ENCODE data around the gene PRR23E.

DNA sequence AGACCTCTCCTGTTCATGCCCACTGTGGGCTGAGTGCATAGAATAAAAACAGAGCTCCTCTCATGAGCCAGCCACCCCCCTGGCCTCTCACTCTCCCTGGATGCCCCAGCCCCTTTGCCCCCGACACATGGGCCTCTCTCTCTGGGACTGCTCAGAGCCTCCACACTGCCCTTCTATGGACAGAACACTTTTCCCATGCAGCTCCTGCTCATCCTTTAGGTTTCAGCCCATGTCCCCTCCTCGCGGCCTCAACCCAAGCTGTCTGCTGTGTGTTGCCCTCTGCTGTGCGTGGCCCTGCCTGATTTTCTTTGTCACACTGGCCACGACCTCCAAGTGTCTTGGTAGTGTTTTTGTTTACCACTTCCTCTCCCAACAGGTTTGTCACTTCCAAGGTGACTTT, 20.7 kb upstream of the PRR23E start:
- TF ChIP-seq ZNF423 (tag by site-specific recombination; IDR thresholded peaks at IDR 0.05) (no peak), ZNF776 (tag by site-specific recombination; IDR thresholded peaks at IDR 0.05; ENCODE audit: borderline replicate concordance) (no peak), ZNF335 (tag by site-specific recombination; conservative IDR thresholded peaks at IDR 0.05) (no peak), ZBTB7A (tag by site-specific recombination; IDR thresholded peaks at IDR 0.05; ENCODE audit: low read depth) (no peak), ZNF274 (IDR thresholded peaks at IDR 0.05; ENCODE audit: low read length) (no peak), ZNF274 (tag by site-specific recombination; IDR thresholded peaks at IDR 0.05; ENCODE audit: borderline replicate concordance) (no peak), ZNF629 (tag by site-specific recombination; IDR thresholded peaks at IDR 0.05) (no peak)
- TF ChIP-seq, protein P1, sequence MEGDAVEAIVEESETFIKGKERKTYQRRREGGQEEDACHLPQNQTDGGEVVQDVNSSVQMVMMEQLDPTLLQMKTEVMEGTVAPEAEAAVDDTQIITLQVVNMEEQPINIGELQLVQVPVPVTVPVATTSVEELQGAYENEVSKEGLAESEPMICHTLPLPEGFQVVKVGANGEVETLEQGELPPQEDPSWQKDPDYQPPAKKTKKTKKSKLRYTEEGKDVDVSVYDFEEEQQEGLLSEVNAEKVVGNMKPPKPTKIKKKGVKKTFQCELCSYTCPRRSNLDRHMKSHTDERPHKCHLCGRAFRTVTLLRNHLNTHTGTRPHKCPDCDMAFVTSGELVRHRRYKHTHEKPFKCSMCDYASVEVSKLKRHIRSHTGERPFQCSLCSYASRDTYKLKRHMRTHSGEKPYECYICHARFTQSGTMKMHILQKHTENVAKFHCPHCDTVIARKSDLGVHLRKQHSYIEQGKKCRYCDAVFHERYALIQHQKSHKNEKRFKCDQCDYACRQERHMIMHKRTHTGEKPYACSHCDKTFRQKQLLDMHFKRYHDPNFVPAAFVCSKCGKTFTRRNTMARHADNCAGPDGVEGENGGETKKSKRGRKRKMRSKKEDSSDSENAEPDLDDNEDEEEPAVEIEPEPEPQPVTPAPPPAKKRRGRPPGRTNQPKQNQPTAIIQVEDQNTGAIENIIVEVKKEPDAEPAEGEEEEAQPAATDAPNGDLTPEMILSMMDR (tag by site-specific recombination; IDR thresholded peaks at IDR 0.05), result no peak

Data from HEK293 (cell line).